Measurements from ENCODE around the gene DLX2.
A peak's percentile ranks its signal among the peaks of the same experiment; 100 is the strongest.

- TF ChIP-seq CTCF (IDR thresholded peaks at IDR 0.05; ENCODE audit: poor library complexity), result no peak
- TF ChIP-seq EZH2 (IDR thresholded peaks at IDR 0.05; ENCODE audit: borderline replicate concordance), result peak; percentile 100
These were observed 7.4 kb downstream of the DLX2 start for GRCh38 chr2:172095146-172095904.
